Measurements from ENCODE around the gene MB21D2.
A peak's percentile ranks its signal among the peaks of the same experiment; 100 is the strongest.

The MB21D2 gene

DNA sequence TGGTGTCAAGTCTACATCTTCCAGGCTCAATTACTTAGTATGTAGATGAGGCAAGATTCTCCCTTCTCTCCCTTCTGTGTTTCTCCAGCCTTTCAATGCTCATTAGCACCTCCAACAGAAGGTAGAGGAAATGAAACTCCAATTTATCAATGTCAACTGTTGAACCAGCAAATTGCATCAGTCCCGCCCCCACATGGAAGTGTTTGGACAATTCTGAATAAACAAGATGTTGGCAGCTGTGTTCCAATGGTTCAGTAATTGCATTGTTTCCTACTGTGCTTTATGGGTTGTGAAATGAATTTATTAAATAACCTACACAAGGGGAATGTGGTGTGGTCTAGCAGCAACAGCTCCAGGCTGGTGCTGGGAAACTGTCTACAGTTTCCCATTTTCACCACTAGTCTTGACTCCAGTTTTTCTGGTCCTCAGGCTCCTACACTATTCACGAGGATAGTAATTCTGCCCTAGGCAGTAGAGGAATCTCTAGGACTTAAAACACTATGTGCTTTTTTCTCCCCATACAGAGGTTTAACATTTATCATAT, 91.9 kb downstream of the MB21D2 start:
- peak in 1 of 2 donors; percentile 26 for DNase-seq
- no peaks in the 10 kb centered on the region for H3K9me3 ChIP-seq (ENCODE audit: insufficient read depth, low read depth, low read length)
- H3K4ac ChIP-seq (ENCODE audit: low read depth, low read length) = no peak overlapping the region
- WGBS (ENCODE audit: extremely low coverage, insufficient coverage, insufficient read length) = no CpG with 5 or more reads among the region's 2 CpGs
- no peak overlapping the region for H2BK5ac ChIP-seq (ENCODE audit: low read depth, low read length, poor library complexity)
- no peak overlapping the region for H2BK12ac ChIP-seq (ENCODE audit: low read length)
- no peak overlapping the region for H3K4me2 ChIP-seq (ENCODE audit: low read length)
- H4K12ac ChIP-seq (ENCODE audit: low read depth, low read length) = no peak overlapping the region
- H3K4me1 ChIP-seq (ENCODE audit: control insufficient read depth in 1 of 2, insufficient read depth in 2 of 2, low read length in 2 of 2) = no peaks in the 10 kb centered on the region
- no peaks in the 10 kb centered on the region for H3K79me1 ChIP-seq (ENCODE audit: low read length)
- no peak overlapping the region for H4K8ac ChIP-seq (ENCODE audit: low read depth, low read length)
- H2BK120ac ChIP-seq (ENCODE audit: insufficient read depth, low read length, poor library complexity) = no peak overlapping the region
- H3K27ac ChIP-seq (ENCODE audit: low read depth, low read length) = no peak overlapping the region
- H2AK5ac ChIP-seq (ENCODE audit: low read length) = no peak overlapping the region
- no peak overlapping the region for H4K91ac ChIP-seq (ENCODE audit: low read depth, low read length)
- H3K18ac ChIP-seq (ENCODE audit: low read length) = no peak overlapping the region
- no peak overlapping the region for H3K14ac ChIP-seq (ENCODE audit: low read length)
- no peaks in the 10 kb centered on the region for H3K36me3 ChIP-seq (ENCODE audit: control insufficient read depth in 1 of 2, insufficient read depth in 2 of 2, low read length in 2 of 2)
- no peak overlapping the region for H3K23ac ChIP-seq (ENCODE audit: low read length)
- no peaks in the 10 kb centered on the region for H3K27me3 ChIP-seq (ENCODE audit: insufficient read depth, low read length)
- H3K9ac ChIP-seq (ENCODE audit: low read length) = no peak overlapping the region
- H3K4me3 ChIP-seq (ENCODE audit: low read depth, low read length) = no peak overlapping the region
- no peaks in the 10 kb centered on the region for H3K79me2 ChIP-seq (ENCODE audit: control insufficient read depth, insufficient read depth, low read length, poor library complexity)
- no peak overlapping the region for H2AFZ ChIP-seq (ENCODE audit: insufficient read depth, low read length, poor library complexity)

- no peak overlapping the region for H4K8ac ChIP-seq (ENCODE audit: low read depth, low read length)
Measured at GRCh38 chr3:192825216-192825615, 92.4 kb downstream of the MB21D2 start.

GRCh38 chr3:192824313-192824712, 93.3 kb downstream of the MB21D2 start:
- no peak overlapping the region for H2AFZ ChIP-seq (ENCODE audit: insufficient read depth, low read length, poor library complexity)
- no peak overlapping the region for H3K14ac ChIP-seq (ENCODE audit: low read length)
- DNase-seq = no peak
- H4K8ac ChIP-seq (ENCODE audit: low read depth, low read length) = no peak overlapping the region
- H3K23ac ChIP-seq (ENCODE audit: low read length) = no peak overlapping the region
- H3K9ac ChIP-seq (ENCODE audit: low read length) = no peak overlapping the region
- no peaks in the 10 kb centered on the region for H3K79me1 ChIP-seq (ENCODE audit: low read length)
- no peak overlapping the region for H2AK5ac ChIP-seq (ENCODE audit: low read length)
- WGBS (ENCODE audit: extremely low coverage, insufficient coverage, insufficient read length) = no CpG with 5 or more reads among the region's 2 CpGs
- no peak overlapping the region for H2BK120ac ChIP-seq (ENCODE audit: insufficient read depth, low read length, poor library complexity)
- H3K4me3 ChIP-seq (ENCODE audit: low read depth, low read length) = no peak overlapping the region
- no peaks in the 10 kb centered on the region for H3K27me3 ChIP-seq (ENCODE audit: insufficient read depth, low read length)
- no peak overlapping the region for H3K27ac ChIP-seq (ENCODE audit: low read depth, low read length)
- no peaks in the 10 kb centered on the region for H3K79me2 ChIP-seq (ENCODE audit: control insufficient read depth, insufficient read depth, low read length, poor library complexity)
- no peak overlapping the region for H4K12ac ChIP-seq (ENCODE audit: low read depth, low read length)
- H4K91ac ChIP-seq (ENCODE audit: low read depth, low read length) = no peak overlapping the region
- no peak overlapping the region for H2BK5ac ChIP-seq (ENCODE audit: low read depth, low read length, poor library complexity)
- no peaks in the 10 kb centered on the region for H3K9me3 ChIP-seq (ENCODE audit: insufficient read depth, low read depth, low read length)
- H3K18ac ChIP-seq (ENCODE audit: low read length) = no peak overlapping the region
- no peak overlapping the region for H3K4ac ChIP-seq (ENCODE audit: low read depth, low read length)
- H3K4me2 ChIP-seq (ENCODE audit: low read length) = no peak overlapping the region
- H3K36me3 ChIP-seq (ENCODE audit: control insufficient read depth in 1 of 2, insufficient read depth in 2 of 2, low read length in 2 of 2) = no peaks in the 10 kb centered on the region
- H2BK12ac ChIP-seq (ENCODE audit: low read length) = no peak overlapping the region
- H3K4me1 ChIP-seq (ENCODE audit: control insufficient read depth in 1 of 2, insufficient read depth in 2 of 2, low read length in 2 of 2) = peaks cover 4 to 5% of the 10 kb centered on the region in 2 experiments

More at GRCh38 chr3:192825216-192825615, 92.4 kb downstream of the MB21D2 start:
- no peak overlapping the region for H3K23ac ChIP-seq (ENCODE audit: low read length)
- H3K27me3 ChIP-seq (ENCODE audit: insufficient read depth, low read length) = no peaks in the 10 kb centered on the region
- no peak overlapping the region for H3K4me3 ChIP-seq (ENCODE audit: low read depth, low read length)
- H3K4me2 ChIP-seq (ENCODE audit: low read length) = no peak overlapping the region
- H3K9ac ChIP-seq (ENCODE audit: low read length) = no peak overlapping the region
- no peaks in the 10 kb centered on the region for H3K36me3 ChIP-seq (ENCODE audit: control insufficient read depth in 1 of 2, insufficient read depth in 2 of 2, low read length in 2 of 2)
- H3K79me1 ChIP-seq (ENCODE audit: low read length) = no peaks in the 10 kb centered on the region
- no peak for DNase-seq
- H3K4ac ChIP-seq (ENCODE audit: low read depth, low read length) = no peak overlapping the region
- no peak overlapping the region for H2AFZ ChIP-seq (ENCODE audit: insufficient read depth, low read length, poor library complexity)
- H3K18ac ChIP-seq (ENCODE audit: low read length) = peak overlapping the region; percentile 40
- H3K79me2 ChIP-seq (ENCODE audit: control insufficient read depth, insufficient read depth, low read length, poor library complexity) = no peaks in the 10 kb centered on the region
- no peak overlapping the region for H2BK120ac ChIP-seq (ENCODE audit: insufficient read depth, low read length, poor library complexity)
- H3K14ac ChIP-seq (ENCODE audit: low read length) = no peak overlapping the region
- WGBS (ENCODE audit: extremely low coverage, insufficient coverage, insufficient read length) = no CpG with 5 or more reads among the region's 1 CpG
- H3K9me3 ChIP-seq (ENCODE audit: insufficient read depth, low read depth, low read length) = no peaks in the 10 kb centered on the region
- no peak overlapping the region for H4K91ac ChIP-seq (ENCODE audit: low read depth, low read length)
- no peaks in the 10 kb centered on the region for H3K4me1 ChIP-seq (ENCODE audit: control insufficient read depth in 1 of 2, insufficient read depth in 2 of 2, low read length in 2 of 2)
- no peak overlapping the region for H4K12ac ChIP-seq (ENCODE audit: low read depth, low read length)
- H2BK12ac ChIP-seq (ENCODE audit: low read length) = no peak overlapping the region
- no peak overlapping the region for H2BK5ac ChIP-seq (ENCODE audit: low read depth, low read length, poor library complexity)
- H2AK5ac ChIP-seq (ENCODE audit: low read length) = no peak overlapping the region
- no peak overlapping the region for H3K27ac ChIP-seq (ENCODE audit: low read depth, low read length)

- Histone ChIP-seq H4K12ac (ENCODE audit: low read depth, low read length) (no peak overlapping the region), H3K79me2 (ENCODE audit: control insufficient read depth, insufficient read depth, low read length, poor library complexity) (no peaks in the 10 kb centered on the region), H2BK120ac (ENCODE audit: insufficient read depth, low read length, poor library complexity) (no peak overlapping the region), H3K4me1 (ENCODE audit: control insufficient read depth in 1 of 2, insufficient read depth in 2 of 2, low read length in 2 of 2) (peaks cover 7 to 8% of the 10 kb centered on the region in 2 experiments), H3K9me3 (ENCODE audit: insufficient read depth, low read depth, low read length) (no peaks in the 10 kb centered on the region), H2BK12ac (ENCODE audit: low read length) (no peak overlapping the region), H3K4me3 (ENCODE audit: low read depth, low read length) (no peak overlapping the region), H3K23ac (ENCODE audit: low read length) (no peak overlapping the region), H2AFZ (ENCODE audit: insufficient read depth, low read length, poor library complexity) (no peak overlapping the region), H3K79me1 (ENCODE audit: low read length) (peaks cover 2% of the 10 kb centered on the region), H3K9ac (ENCODE audit: low read length) (no peak overlapping the region), H3K27ac (ENCODE audit: low read depth, low read length) (no peak overlapping the region), H4K8ac (ENCODE audit: low read depth, low read length) (no peak overlapping the region), H2AK5ac (ENCODE audit: low read length) (no peak overlapping the region), H3K27me3 (ENCODE audit: insufficient read depth, low read length) (no peaks in the 10 kb centered on the region), H3K14ac (ENCODE audit: low read length) (no peak overlapping the region), H3K4me2 (ENCODE audit: low read length) (no peak overlapping the region), H3K18ac (ENCODE audit: low read length) (no peak overlapping the region), H2BK5ac (ENCODE audit: low read depth, low read length, poor library complexity) (no peak overlapping the region), H4K91ac (ENCODE audit: low read depth, low read length) (no peak overlapping the region), H3K4ac (ENCODE audit: low read depth, low read length) (no peak overlapping the region), H3K36me3 (ENCODE audit: control insufficient read depth in 1 of 2, insufficient read depth in 2 of 2, low read length in 2 of 2) (no peaks in the 10 kb centered on the region)
- WGBS (ENCODE audit: extremely low coverage, insufficient coverage, insufficient read length) = no CpG with 5 or more reads among the region's 2 CpGs
- DNase-seq = peak; percentile 35 to 63
Measured at GRCh38 chr3:192821161-192821560, 96.5 kb downstream of the MB21D2 start.
